GM19099 (cell line): ENCODE measurements around the gene IRF2BPL.

ENCODE experiments used
- POLR2A ChIP-seq: IDR thresholded peaks from 3 replicates; pipeline ENCODE4 v1.6.1; 2011; ENCODE audit warnings: low read depth; ENCODE audit not compliant: insufficient read length; ENCODE audit errors: extremely low read depth

IRF2BPL gene

GRCh38 chr14:77009014-77009413, 19.5 kb downstream of the IRF2BPL start:
- no peak for TF ChIP-seq POLR2A

GRCh38 chr14:77008541-77008940, 20.0 kb downstream of the IRF2BPL start:
- no peak for TF ChIP-seq POLR2A

DNA sequence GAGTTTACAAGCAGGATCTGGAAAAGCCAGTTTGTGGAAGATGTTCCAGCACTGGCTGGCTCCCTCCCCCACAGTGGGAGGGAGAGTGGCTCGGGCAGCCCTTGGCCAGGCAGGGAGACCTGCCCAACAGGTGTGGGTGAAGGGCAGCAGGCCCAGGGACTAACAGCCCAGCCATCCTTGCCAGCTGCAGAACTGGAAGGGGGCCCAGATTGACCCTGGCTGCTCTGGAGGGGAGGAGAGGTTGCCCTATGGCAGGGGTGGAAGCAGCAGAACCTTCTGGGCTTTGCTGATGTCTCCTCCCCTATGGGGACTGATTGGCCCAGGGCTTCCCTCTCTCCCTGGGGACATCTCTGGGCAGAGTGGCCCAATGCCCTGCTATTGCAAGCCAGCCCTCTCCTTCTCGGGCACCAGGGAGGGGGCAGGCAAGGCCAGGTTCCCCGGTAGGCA, 20.5 kb downstream of the IRF2BPL start:
- TF ChIP-seq POLR2A = no peak

GRCh38 chr14:77007183-77007974, 21.1 kb downstream of the IRF2BPL start:
- TF ChIP-seq POLR2A = no peak

DNA sequence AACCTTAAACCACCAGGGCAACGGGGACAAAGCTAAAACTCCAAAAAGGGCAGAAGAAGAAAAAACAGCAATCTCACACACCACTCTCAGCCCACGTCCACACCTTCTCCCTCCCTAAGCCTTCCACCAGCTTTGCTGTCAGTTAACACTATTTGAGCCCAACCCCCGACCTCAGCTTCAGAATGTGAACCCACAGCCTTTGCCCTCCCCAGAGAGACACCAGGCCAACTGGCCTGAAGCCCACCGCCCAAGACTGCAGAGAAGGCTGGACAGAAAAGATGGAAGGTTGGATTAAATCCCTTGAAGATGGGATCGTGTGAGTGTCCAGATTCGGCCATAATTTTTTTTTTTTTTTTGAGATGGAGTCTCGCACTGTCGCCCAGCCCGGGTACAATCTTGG, 22.4 kb downstream of the IRF2BPL start:
- TF ChIP-seq POLR2A = no peak

- no peak for TF ChIP-seq POLR2A
Observed at GRCh38 chr14:77005559-77005958, 22.9 kb downstream of the IRF2BPL start.

DNA sequence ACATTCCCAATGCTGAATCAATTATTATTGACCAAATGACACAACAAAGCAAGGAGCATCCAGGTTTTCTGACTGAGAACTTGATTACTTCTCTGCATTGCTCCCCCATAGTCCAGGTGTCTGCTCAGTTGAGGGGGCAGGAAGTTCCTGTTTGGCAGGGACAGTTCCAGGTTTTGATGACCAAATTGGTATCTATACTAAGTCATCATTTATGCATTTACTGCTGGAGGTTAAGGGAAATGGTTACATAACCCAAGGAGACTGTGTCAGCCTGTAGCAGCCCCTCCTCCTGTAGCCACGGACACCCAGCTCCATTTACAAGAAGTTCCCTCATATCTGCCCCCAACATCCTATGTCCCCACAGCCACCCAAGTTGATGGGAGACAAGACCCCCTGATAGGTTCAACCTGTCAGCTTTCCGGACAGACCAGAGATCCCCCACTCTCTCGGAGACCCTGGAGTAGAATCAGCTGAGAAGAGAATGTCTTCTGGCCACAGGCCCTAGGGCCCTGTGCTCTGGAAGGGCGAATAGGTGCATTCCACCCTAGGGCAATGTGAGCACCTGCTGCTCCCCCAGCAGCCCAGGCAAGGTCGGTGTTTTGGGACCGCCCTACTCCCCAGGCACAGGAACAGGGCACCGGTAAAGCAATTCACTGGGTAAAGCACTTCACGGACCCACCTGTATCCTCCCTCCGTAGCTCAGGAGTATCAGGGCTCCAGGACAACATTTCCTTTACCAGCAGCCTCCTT, 23.6 kb downstream of the IRF2BPL start:
- TF ChIP-seq POLR2A = no peak

DNA sequence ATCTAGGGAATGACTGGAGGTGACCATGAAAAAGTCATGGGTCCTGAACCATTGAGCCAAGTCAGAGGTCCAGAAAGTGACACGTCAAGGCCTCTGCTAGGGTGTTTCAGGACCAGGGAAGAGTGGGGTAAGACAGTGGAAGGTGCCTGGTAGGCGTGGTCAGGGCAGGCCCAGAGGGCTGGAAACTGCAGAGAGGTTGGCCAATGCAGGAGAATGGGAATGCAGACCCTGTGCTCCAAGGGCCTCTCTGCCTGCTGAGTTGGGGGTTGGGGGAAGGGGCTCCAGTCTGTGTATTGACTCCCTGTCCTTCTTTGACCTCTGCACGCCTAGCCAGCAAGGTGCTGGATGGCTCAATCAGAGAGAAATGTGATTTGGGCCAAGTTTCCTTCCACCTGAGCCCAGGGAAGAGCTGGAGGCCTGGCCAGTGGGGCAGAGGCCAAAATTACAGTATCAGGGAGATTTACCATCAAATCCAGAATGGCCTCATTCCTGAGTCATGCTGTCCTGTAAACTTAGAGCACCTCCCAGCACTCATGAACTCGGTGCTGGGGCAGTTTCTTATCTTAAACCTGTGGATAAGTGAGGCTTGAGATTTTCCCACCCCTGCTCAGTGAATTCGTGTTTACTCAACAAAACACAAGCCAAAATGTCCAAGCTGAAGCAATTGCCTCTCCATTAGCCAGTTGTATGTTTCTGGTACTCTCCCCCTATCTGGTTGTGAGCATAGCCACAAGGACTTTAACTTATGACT, 24.4 kb downstream of the IRF2BPL start:
- no peak for TF ChIP-seq POLR2A

DNA sequence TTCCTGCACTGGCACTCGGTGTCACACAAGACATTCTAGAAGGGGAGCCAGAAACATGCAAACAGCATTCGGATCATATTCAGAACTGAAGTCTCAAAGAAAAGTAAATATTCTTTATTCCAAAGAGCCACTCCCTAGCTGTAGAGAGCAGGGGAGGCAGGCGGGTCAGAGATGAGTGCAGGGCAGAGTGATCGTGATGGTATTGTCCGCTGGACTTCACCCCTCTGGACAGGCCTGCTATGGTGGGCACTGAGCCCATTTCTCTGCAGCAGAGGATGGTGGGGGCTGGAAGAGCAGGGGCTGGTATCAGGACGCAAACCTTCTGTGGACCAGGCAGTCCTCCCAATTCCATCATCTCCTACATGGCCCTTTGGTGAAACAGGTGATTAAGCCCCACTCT, 25.6 kb downstream of the IRF2BPL start:
- TF ChIP-seq POLR2A = no peak

- no peak for TF ChIP-seq POLR2A
Observed at GRCh38 chr14:77002335-77002734, 26.2 kb downstream of the IRF2BPL start.

DNA sequence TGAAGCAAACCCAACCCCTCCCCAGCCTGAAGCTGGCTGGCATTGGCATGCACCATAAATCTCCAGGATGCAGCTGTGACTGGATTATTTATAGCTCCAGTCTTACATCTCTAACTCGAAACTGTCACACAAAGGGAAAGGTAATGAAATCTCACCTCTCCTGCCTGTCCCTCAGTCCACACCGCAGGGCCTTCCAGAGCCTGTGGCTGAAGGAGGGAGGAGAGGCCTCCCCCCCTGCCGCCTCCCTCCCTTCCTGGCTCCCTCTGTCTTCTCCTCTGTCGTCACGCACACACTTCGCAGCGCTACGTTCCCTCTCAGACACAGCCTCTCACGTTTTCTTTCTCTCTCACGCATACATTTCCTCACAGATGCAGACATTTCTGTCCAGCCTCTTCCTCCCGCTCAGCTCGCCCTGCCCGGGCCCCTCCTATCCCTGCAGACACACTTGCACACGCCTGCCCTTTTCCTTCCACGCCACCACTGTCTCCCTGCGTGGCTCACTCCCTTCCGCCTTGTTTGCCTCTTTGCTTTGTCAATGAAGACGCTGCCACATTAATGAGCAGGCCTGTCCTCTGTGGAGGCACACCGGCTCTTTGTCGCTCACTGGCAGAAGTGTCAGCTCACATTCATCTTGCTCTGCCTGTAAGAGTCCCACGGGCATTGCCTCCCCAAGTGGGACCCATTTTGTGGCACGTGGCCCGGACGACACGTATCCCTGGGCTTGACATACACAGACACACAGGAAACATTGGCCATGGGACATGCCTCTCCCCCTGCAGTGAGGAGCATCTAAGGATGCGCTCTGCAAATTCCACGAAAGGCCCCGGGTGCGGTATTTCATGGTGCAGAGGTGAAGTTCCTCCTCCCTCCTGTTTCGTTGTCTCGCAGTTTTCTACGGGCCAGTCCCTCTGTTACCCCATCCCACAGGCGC, 27.9 kb downstream of the IRF2BPL start:
- no peak for TF ChIP-seq POLR2A

GRCh38 chr14:76998910-76999309, 29.6 kb downstream of the IRF2BPL start:
- TF ChIP-seq POLR2A = no peak

GRCh38 chr14:76997257-76997970, 31.1 kb downstream of the IRF2BPL start:
- no peak for TF ChIP-seq POLR2A
